Fibroblast of lung (primary cell): Measurements from ENCODE around the gene ZGLP1. TPM values are rescaled to one million over a fixed set of nuclear protein-coding genes. Genes with fewer than 3 reads are reported as not detected.

Experiments used
- DNase-seq, 2 donors: peaks; one replicate each; pipeline versions ENCODE4 v3.0.0 to v3.0.0-alpha.2; 2010; ENCODE audit warnings: low read depth in 2 of 2
- H2AFZ ChIP-seq: 2 replicates; pipeline ENCODE4 v1.5.1; 2012; ENCODE audit warnings: low read length, control low read depth, inconsistent platforms
- H3K27ac ChIP-seq: 2 replicates; pipeline ENCODE4 v1.5.1; 2011; ENCODE audit warnings: low read length, control low read depth; ENCODE audit not compliant: insufficient read depth
- H3K27me3 ChIP-seq: 2 replicates; pipeline ENCODE4 v1.5.1; 2011; ENCODE audit warnings: mild to moderate bottlenecking, low read length; ENCODE audit not compliant: control insufficient read depth, insufficient read depth
- H3K36me3 ChIP-seq: 2 replicates; pipeline ENCODE4 v1.5.1; 2011; ENCODE audit warnings: low read length; ENCODE audit not compliant: control insufficient read depth, insufficient read depth
- H3K4me1 ChIP-seq: 2 replicates; pipeline ENCODE4 v1.5.1; 2011; ENCODE audit warnings: low read length; ENCODE audit not compliant: control insufficient read depth, insufficient read depth; ENCODE audit errors: extremely low read depth
- H3K4me2 ChIP-seq: 2 replicates; pipeline ENCODE4 v1.5.1; 2011; ENCODE audit warnings: low read length, control low read depth; ENCODE audit not compliant: insufficient read depth; ENCODE audit errors: extremely low read depth
- H3K4me3 ChIP-seq, 4 experiments: fragments of 200-600 bp in 1 of 4; sonication (generic) in 1 of 4; replicated peaks in 1 of 4; 2 replicates each; pipeline ENCODE4 v1.5.1; 2011 to 2016; ENCODE audit warnings: low read length in 4 of 4, low read depth in 3 of 4, mild to moderate bottlenecking in 3 of 4, control low read depth in 2 of 4, inconsistent platforms in 1 of 4, mixed read lengths in 1 of 4; ENCODE audit not compliant: insufficient read depth in 1 of 4; ENCODE audit errors: control extremely low read depth in 1 of 4
- H3K79me2 ChIP-seq: 2 replicates; pipeline ENCODE4 v1.5.1; 2012; ENCODE audit warnings: mild to moderate bottlenecking, low read length, inconsistent platforms; ENCODE audit not compliant: control insufficient read depth, insufficient read depth
- H3K9ac ChIP-seq: 2 replicates; pipeline ENCODE4 v1.5.1; 2011; ENCODE audit warnings: mild to moderate bottlenecking, low read length, control low read depth; ENCODE audit not compliant: insufficient read depth
- H3K9me3 ChIP-seq: 2 replicates; pipeline ENCODE4 v1.5.1; 2012; ENCODE audit warnings: low read depth, low read length; ENCODE audit not compliant: control insufficient read depth, insufficient read depth
- H4K20me1 ChIP-seq: 2 replicates; pipeline ENCODE4 v1.5.1; 2011; ENCODE audit warnings: low read length; ENCODE audit not compliant: control insufficient read depth, insufficient read depth; ENCODE audit errors: extremely low read depth
- CTCF ChIP-seq, 2 donors: IDR thresholded peaks in 1 of 2; conservative IDR thresholded peaks in 1 of 2; 1 replicate in 1 of 2; 2 replicates in 1 of 2; pipeline ENCODE4 v1.5.1; 2011 to 2012; ENCODE audit warnings: low read length in 2 of 2, control low read depth in 1 of 2, inconsistent platforms in 1 of 2, low read depth in 1 of 2, mild to moderate bottlenecking in 1 of 2
- EZH2 ChIP-seq: IDR thresholded peaks from 2 replicates; pipeline ENCODE4 v1.5.1; 2012; ENCODE audit warnings: low read length, control low read depth, mild to moderate bottlenecking; ENCODE audit errors: missing control alignments
- polyA plus RNA-seq, 2 donors: library from polyadenylated mRNA; depleted of rRNA in 1 of 2; stranded (reverse) in 1 of 2; unstranded in 1 of 2; fragments of >200 nt; gene quantifications; 2 replicates each; pipeline ENCODE4 v1.2.1, GENCODE V29; 2011 to 2012; ENCODE audit warnings: missing spikeins in 1 of 2
- total RNA-seq: library from RNA; depleted of rRNA; stranded (reverse); fragments of >200 nt; gene quantifications from 2 replicates; pipeline ENCODE4 v1.2.1, GENCODE V29; 2014

The ZGLP1 gene
- total and polyA plus RNA-seq, 2 donors (not counting 1 experiment from before 2014, with no cell fraction given): 0.35 to 0.66 TPM

- Histone ChIP-seq H2AFZ (no peak overlapping the region), H3K4me1 (peaks cover 8% of the 10 kb centered on the region), H3K4me2 (peak overlapping the region; percentile 23), H3K9me3 (no peaks in the 10 kb centered on the region), H3K79me2 (no peaks in the 10 kb centered on the region), H4K20me1 (no peaks in the 10 kb centered on the region), H3K27me3 (peaks cover 44% of the 10 kb centered on the region), H3K36me3 (no peaks in the 10 kb centered on the region), H3K4me3 (no peak overlapping the region), H3K27ac (no peak overlapping the region), H3K9ac (no peak overlapping the region)
- DNase-seq: no peak
- TF ChIP-seq CTCF (conservative IDR thresholded peaks at IDR 0.05 in 1 of 2, IDR thresholded peaks at IDR 0.05 in 1 of 2; ENCODE audit: low read depth in 1 of 2, low read length in 2 of 2) (no peak), EZH2 (no peak)
These were observed 14.2 kb downstream of the ZGLP1 start for GRCh38 chr19:10295305-10295846.

- Histone ChIP-seq H3K27me3 (peaks cover 49% of the 10 kb centered on the region), H3K36me3 (no peaks in the 10 kb centered on the region), H2AFZ (no peak overlapping the region), H3K4me1 (peaks cover 13% of the 10 kb centered on the region), H3K9me3 (no peaks in the 10 kb centered on the region), H3K4me3 (no peak overlapping the region), H3K79me2 (no peaks in the 10 kb centered on the region), H3K9ac (no peak overlapping the region), H4K20me1 (no peaks in the 10 kb centered on the region), H3K27ac (no peak overlapping the region), H3K4me2 (no peak overlapping the region)
- no peak for DNase-seq
- TF ChIP-seq CTCF (conservative IDR thresholded peaks at IDR 0.05 in 1 of 2, IDR thresholded peaks at IDR 0.05 in 1 of 2; ENCODE audit: low read depth in 1 of 2, low read length in 2 of 2): no peak
- TF ChIP-seq EZH2: peak; percentile 2
These were observed 15.3 kb downstream of the ZGLP1 start for GRCh38 chr19:10294368-10294697.

GRCh38 chr19:10293637-10294367 lies 15.8 kb downstream of the ZGLP1 start:
- Histone ChIP-seq H3K4me1 (peaks cover 13% of the 10 kb centered on the region), H3K9ac (no peak overlapping the region), H4K20me1 (no peaks in the 10 kb centered on the region), H3K27ac (no peak overlapping the region), H3K4me2 (no peak overlapping the region), H3K27me3 (peaks cover 49% of the 10 kb centered on the region), H2AFZ (no peak overlapping the region), H3K9me3 (no peaks in the 10 kb centered on the region), H3K4me3 (no peak overlapping the region), H3K36me3 (no peaks in the 10 kb centered on the region), H3K79me2 (no peaks in the 10 kb centered on the region)
- TF ChIP-seq CTCF (conservative IDR thresholded peaks at IDR 0.05 in 1 of 2, IDR thresholded peaks at IDR 0.05 in 1 of 2; ENCODE audit: low read depth in 1 of 2, low read length in 2 of 2) (no peak), EZH2 (no peak)
- DNase-seq: no peak
